ENCODE data around the gene KRTAP10-11.
"Not testable (repeated sequence)": the region's sequence is repeated elsewhere in the genome, so short reads cannot be mapped to it uniquely, and the experiment has no call there.

The KRTAP10-11 gene

GRCh38 chr21:44661567-44661966, 15.4 kb downstream of the KRTAP10-11 start:
- in situ Hi-C loops (cut with MboI; ENCODE audit: low sequenced_read_pairs): not testable (repeated sequence)

GRCh38 chr21:44664691-44665090, 18.5 kb downstream of the KRTAP10-11 start:
- in situ Hi-C loops (cut with MboI; ENCODE audit: low sequenced_read_pairs): no loop called here

- in situ Hi-C loops (cut with MboI; ENCODE audit: low sequenced_read_pairs): no loop called here
These were observed 20.4 kb downstream of the KRTAP10-11 start, which contains the start of gene KRTAP12-2 for GRCh38 chr21:44666401-44667320. Gene KRTAP12-2 (minus strand): TSS chr21:44666927. CDS start chr21:44666886, 41 bp downstream.

- in situ Hi-C loops (cut with MboI; ENCODE audit: low sequenced_read_pairs): no loop called here
These were observed 21.4 kb downstream of the KRTAP10-11 start for GRCh38 chr21:44667612-44668011.

- in situ Hi-C loops (cut with MboI; ENCODE audit: low sequenced_read_pairs): no loop called here
These were observed 24.6 kb downstream of the KRTAP10-11 start for GRCh38 chr21:44670642-44671432.

- in situ Hi-C loops (cut with MboI; ENCODE audit: low sequenced_read_pairs): no loop called here
These were observed 25.7 kb downstream of the KRTAP10-11 start for GRCh38 chr21:44671911-44672310.

- in situ Hi-C loops (cut with MboI; ENCODE audit: low sequenced_read_pairs): no loop called here
These were observed 31.7 kb downstream of the KRTAP10-11 start for GRCh38 chr21:44677881-44678280.

- in situ Hi-C loops (cut with MboI; ENCODE audit: low sequenced_read_pairs): no loop called here
These were observed 34.9 kb downstream of the KRTAP10-11 start for GRCh38 chr21:44681152-44681551.

- in situ Hi-C loops (cut with MboI; ENCODE audit: low sequenced_read_pairs): no loop called here
These were observed 35.8 kb downstream of the KRTAP10-11 start, which contains the start of gene KRTAP12-1 for GRCh38 chr21:44681861-44682579. Gene KRTAP12-1 (minus strand): TSS chr21:44682163. CDS start chr21:44682123, 40 bp downstream.

- in situ Hi-C loops (cut with MboI; ENCODE audit: low sequenced_read_pairs): no loop called here
These were observed 36.5 kb downstream of the KRTAP10-11 start for GRCh38 chr21:44682580-44683151.

- in situ Hi-C loops (cut with MboI; ENCODE audit: low sequenced_read_pairs): no loop called here
These were observed 37.9 kb downstream of the KRTAP10-11 start for GRCh38 chr21:44684077-44684476.

- in situ Hi-C loops (cut with MboI; ENCODE audit: low sequenced_read_pairs): no loop called here
These were observed 38.3 kb downstream of the KRTAP10-11 start for GRCh38 chr21:44684483-44684882.

- in situ Hi-C loops (cut with MboI; ENCODE audit: low sequenced_read_pairs): not testable (repeated sequence)
These were observed 38.8 kb downstream of the KRTAP10-11 start for GRCh38 chr21:44685050-44685449.

GRCh38 chr21:44686000-44686781, 40.0 kb downstream of the KRTAP10-11 start:
- in situ Hi-C loops (cut with MboI; ENCODE audit: low sequenced_read_pairs): no loop called here

- in situ Hi-C loops (cut with MboI; ENCODE audit: low sequenced_read_pairs): no loop called here
These were observed 40.8 kb downstream of the KRTAP10-11 start for GRCh38 chr21:44686843-44687561.

GRCh38 chr21:44687671-44688070, 41.5 kb downstream of the KRTAP10-11 start:
- in situ Hi-C loops (cut with MboI; ENCODE audit: low sequenced_read_pairs): no loop called here

GRCh38 chr21:44689740-44690139, 43.5 kb downstream of the KRTAP10-11 start:
- in situ Hi-C loops (cut with MboI; ENCODE audit: low sequenced_read_pairs): not testable (repeated sequence)

- in situ Hi-C loops (cut with MboI; ENCODE audit: low sequenced_read_pairs): no loop called here
These were observed 45.5 kb downstream of the KRTAP10-11 start for GRCh38 chr21:44691686-44692085.

Measured in HL-60/S4 treated with retinoic acid at 250 ng/mL for 4 days and 3 days (cell line).